ENCODE data around the gene NPHS1.

DNA sequence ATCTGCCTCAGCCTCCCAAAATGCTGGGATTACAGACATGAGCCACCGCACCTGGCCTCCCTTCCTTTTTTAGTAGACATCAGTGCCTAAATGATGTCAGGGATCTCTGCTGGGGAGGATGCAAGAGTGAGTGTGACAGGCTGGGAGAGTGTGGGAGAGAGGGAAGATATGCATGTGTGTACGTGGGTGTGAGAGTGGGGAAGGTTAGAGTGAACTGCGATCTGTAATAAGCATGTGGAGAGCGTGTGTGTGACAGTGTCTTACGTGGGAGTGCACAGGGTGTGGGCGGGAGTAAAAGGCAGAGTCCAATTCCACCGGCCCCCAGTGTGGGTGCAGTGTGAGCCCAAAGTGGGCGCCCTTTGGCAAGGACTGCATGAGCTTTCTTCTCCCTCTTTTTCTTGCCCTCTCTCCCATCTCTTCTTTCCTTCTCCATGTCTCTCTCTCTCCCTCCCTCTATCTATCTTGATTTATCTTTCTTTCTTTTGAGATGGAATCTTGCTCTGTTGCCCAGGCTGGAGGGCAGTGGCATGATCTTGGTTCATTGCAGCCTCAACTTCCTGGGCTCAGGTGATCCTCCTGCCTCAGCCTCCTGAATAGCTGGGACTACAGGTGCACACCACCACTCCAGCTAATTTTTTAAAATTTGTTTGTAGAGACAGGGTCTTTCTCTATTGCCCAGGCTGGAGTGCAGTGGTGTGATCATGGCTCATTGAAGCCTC lies 893 bp upstream of the NPHS1 start:
- TF ChIP-seq EZH2 (IDR thresholded peaks at IDR 0.05) (no peak), POLR2AphosphoS5 (IDR thresholded peaks at IDR 0.05; ENCODE audit: borderline replicate concordance, low read depth, low read length) (no peak)

Data from SK-N-MC (cell line).